Mucosa of descending colon (tissue), 3 donors: ENCODE data around the gene RHD. TPM values are rescaled to one million over a fixed set of nuclear protein-coding genes. Genes with fewer than 3 reads are reported as not detected.
"Not testable (repeated sequence)": the region's sequence is repeated elsewhere in the genome, so short reads cannot be mapped to it uniquely, and the experiment has no call there.

Experiments used
- ATAC-seq: fragments of 200-7000 bp; cut with Tn5 transposase; one replicate; pipeline ENCODE4 v1.9.1; 2020; ENCODE audit warnings: mild to moderate bottlenecking, moderate library complexity
- DNase-seq, 3 donors: peaks; one replicate each; pipeline ENCODE4 v3.0.0-alpha.2; 2020
- H3K36me3 ChIP-seq: fragments of 200-600 bp; one replicate; pipeline ENCODE4 v1.8.0; 2021; ENCODE audit warnings: low read depth, mild to moderate bottlenecking
- H3K4me1 ChIP-seq: fragments of 200-600 bp; one replicate; pipeline ENCODE4 v1.8.0; 2021; ENCODE audit warnings: low read depth, mild to moderate bottlenecking
- H3K4me3 ChIP-seq: fragments of 200-600 bp; one replicate; pipeline ENCODE4 v1.8.0; 2021; ENCODE audit warnings: mild to moderate bottlenecking
- H3K9me3 ChIP-seq: fragments of 200-600 bp; one replicate; pipeline ENCODE4 v1.8.0; 2021; ENCODE audit warnings: mild to moderate bottlenecking
- intact Hi-C, 2 donors: fragments of 100-400 bp; cut with DNase I in 1 of 2; cut with micrococcal nuclease in 1 of 2; formaldehyde crosslinking; loops; one replicate each; pipeline versions ENCODE4 v1.11.0 to v1.11.1; 2022; cut with DNase I, micrococcal nuclease
- total RNA-seq, 3 donors: library from RNA; stranded (reverse); fragmentation: NEBNext Ultra II Directional in 2 of 3; extraction: Animal tissue kit (Norgen Biotek cat#: 25700) in 2 of 3; gene quantifications; one replicate each; pipeline versions ENCODE4 v1.2.1 to v1.2.4, GENCODE V29; 2021 to 2023
- donor health status: DM: no; HTN: no; CAD: no; lungs with moderate emphysema.
- donor health status: DM: no; HTN: no; CAD: no.
- donor health status: DM: no; HTN: yes; CAD: no.

The RHD gene
- total RNA-seq, 3 donors from 2014 or later = not detected

DNA sequence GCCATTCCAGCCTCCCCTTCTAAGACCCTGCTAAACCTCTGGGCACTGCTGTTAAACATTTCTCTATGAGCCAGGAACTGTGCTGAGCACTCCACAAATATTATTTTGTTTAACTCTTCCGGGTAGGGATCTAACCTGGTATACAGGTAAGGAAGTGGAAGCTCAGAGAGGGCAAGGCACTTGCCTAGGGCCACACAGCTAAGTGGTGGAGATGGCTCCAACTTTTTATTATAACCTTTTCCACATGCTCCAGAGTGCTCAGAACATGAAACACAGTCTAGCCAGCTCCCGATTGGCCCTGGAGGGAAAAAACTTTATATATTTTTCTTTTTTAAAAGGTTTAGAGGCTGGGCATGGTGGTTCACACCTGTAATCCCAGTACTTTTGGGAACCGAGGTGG is 13.6 kb downstream of the RHD start:
- ATAC-seq, intact Hi-C loops, H3K4me3 ChIP-seq, H3K4me1 ChIP-seq, H3K36me3 ChIP-seq, DNase-seq, H3K9me3 ChIP-seq: not testable (repeated sequence)

- H3K9me3 ChIP-seq, H3K36me3 ChIP-seq, H3K4me3 ChIP-seq, intact Hi-C loops, DNase-seq, H3K4me1 ChIP-seq, ATAC-seq: not testable (repeated sequence)
These were observed 14.9 kb downstream of the RHD start for GRCh38 chr1:25287164-25287563.

- H3K4me1 ChIP-seq, DNase-seq, intact Hi-C loops, H3K36me3 ChIP-seq, ATAC-seq, H3K9me3 ChIP-seq, H3K4me3 ChIP-seq: not testable (repeated sequence)
These were observed 16.3 kb downstream of the RHD start for GRCh38 chr1:25288573-25289101.

DNA sequence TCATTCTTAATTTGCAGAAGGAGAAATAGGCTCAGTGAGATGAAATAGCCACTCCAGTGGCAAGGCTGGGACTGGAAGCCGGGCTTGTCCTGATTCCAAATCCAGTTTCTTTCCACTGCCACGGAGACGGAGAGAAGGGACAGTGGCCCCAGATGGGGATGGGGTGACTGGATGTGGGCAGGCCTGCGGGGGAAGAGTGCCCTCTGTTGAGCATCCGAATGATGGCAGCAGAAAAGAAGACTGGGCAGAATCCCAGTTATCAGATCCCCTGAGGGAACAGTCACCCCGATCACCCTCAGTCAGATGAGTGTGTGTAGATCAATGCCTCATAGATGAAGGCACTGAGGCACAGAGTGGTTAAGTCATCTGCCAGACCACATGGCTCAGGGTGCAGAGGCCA is 17.7 kb downstream of the RHD start:
- H3K36me3 ChIP-seq, DNase-seq, H3K4me3 ChIP-seq, H3K9me3 ChIP-seq, intact Hi-C loops, H3K4me1 ChIP-seq: not testable (repeated sequence)
- ATAC-seq = peak; percentile 58

GRCh38 chr1:25293426-25293825 is 21.1 kb downstream of the RHD start:
- H3K9me3 ChIP-seq, intact Hi-C loops, ATAC-seq, H3K4me1 ChIP-seq, H3K36me3 ChIP-seq, H3K4me3 ChIP-seq, DNase-seq: not testable (repeated sequence)

- H3K36me3 ChIP-seq, DNase-seq, H3K9me3 ChIP-seq, intact Hi-C loops, ATAC-seq, H3K4me3 ChIP-seq, H3K4me1 ChIP-seq: not testable (repeated sequence)
These were observed 22.8 kb downstream of the RHD start for GRCh38 chr1:25294889-25295826.

- H3K9me3 ChIP-seq, DNase-seq, ATAC-seq, H3K36me3 ChIP-seq, intact Hi-C loops, H3K4me1 ChIP-seq, H3K4me3 ChIP-seq: not testable (repeated sequence)
These were observed 24.2 kb downstream of the RHD start for GRCh38 chr1:25296501-25296900.

- H3K4me1 ChIP-seq, H3K9me3 ChIP-seq, H3K4me3 ChIP-seq, ATAC-seq, DNase-seq, intact Hi-C loops, H3K36me3 ChIP-seq: not testable (repeated sequence)
These were observed 28.4 kb downstream of the RHD start for GRCh38 chr1:25300729-25301128.

DNA sequence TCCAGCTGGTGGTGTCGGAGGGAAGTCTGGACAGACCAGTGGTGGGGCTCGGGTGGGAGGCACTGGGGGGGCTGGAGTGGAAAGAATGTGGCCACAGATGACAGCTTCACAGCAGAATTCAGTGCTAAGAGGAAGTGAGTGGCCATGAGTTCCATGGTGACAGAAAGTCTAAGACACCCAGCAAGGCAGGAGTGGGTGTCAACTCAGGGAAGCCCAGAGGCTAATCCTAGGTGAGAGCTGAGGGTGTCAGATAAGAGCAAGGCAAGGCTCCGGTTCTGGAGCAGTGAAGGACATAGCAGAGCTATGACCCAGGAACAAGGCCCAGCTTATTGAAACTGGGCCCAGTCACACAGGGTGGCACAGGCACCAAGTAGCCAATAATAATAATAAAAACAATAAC is 30.0 kb downstream of the RHD start:
- ATAC-seq, H3K4me3 ChIP-seq, H3K4me1 ChIP-seq, DNase-seq, H3K36me3 ChIP-seq, intact Hi-C loops, H3K9me3 ChIP-seq: not testable (repeated sequence)

DNA sequence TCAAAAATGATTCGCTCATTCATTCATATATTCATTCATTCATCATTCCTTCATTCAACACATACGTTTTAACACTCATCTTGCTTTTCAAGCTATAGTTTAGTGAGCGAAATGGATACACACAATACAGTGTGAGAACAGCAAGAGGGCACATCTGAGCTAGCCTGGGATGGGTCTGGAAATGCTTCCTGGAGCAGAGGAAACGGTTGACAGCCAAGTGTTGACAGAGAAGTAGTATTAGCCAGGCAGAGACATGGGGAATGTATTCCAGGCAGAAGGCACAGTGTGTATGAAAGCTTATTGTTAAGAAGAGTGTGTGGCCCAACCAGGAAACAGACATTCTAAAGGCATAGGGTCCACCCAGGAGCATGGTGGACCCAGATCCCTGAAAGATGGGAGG is 32.6 kb downstream of the RHD start:
- intact Hi-C loops, ATAC-seq, H3K9me3 ChIP-seq, H3K4me3 ChIP-seq, DNase-seq, H3K36me3 ChIP-seq, H3K4me1 ChIP-seq: not testable (repeated sequence)

DNA sequence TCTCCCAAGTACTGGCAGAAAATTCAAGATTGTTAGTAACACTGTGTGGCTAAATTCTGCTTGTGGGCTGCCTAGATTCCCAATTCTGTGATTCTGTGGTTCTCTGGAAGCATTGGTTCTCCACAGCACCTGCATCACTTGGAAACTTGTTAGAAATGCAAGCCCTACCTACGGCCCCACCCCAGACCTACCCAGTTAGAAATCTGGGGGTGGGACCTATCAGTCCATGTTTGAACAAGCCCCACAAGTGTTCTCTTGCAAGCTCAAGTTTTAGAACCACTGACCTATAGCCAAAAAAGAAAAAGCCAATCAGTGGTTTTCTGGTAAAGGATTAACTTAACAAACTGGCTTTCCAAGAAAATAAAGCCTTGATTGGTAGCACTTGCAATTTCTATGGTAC is 35.9 kb downstream of the RHD start:
- DNase-seq, H3K36me3 ChIP-seq, H3K9me3 ChIP-seq, ATAC-seq, H3K4me1 ChIP-seq, H3K4me3 ChIP-seq, intact Hi-C loops: not testable (repeated sequence)

- H3K9me3 ChIP-seq, intact Hi-C loops, DNase-seq, H3K36me3 ChIP-seq, ATAC-seq, H3K4me1 ChIP-seq, H3K4me3 ChIP-seq: not testable (repeated sequence)
These were observed 36.8 kb downstream of the RHD start for GRCh38 chr1:25309085-25309484.

- DNase-seq, H3K9me3 ChIP-seq, H3K4me3 ChIP-seq, H3K36me3 ChIP-seq, H3K4me1 ChIP-seq, intact Hi-C loops, ATAC-seq: not testable (repeated sequence)
These were observed 37.2 kb downstream of the RHD start for GRCh38 chr1:25309486-25309885.

DNA sequence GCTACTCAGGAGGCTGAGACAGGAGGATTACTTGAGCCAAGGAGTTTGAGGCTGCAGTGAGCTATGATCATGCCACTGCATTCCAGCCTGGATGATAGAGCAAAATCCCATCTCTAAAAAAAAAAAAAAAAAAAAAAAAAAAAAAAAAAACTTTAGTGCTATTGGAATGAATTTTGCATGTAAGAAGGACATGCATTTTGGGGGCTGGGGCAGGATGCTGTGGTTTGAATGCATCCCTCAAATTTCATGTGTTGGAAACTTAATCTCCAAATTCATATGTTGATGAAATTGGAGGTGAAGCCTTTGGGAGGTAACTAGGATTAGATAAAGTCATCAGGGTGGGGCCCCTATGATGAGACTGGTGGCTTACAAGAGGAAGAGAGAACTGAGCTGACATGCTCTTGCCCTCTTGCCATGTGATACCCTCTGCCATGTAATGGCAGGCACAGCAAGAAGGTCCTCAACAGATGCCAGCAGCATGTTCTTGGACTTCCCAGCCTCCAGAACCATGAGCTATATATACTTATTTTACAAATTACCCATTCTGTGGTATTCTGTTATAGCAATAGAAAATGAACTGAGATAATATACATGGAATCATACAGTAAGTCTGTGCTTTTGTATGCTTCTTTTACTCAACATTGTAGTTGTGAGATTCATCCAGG is 40.6 kb downstream of the RHD start:
- H3K4me3 ChIP-seq, DNase-seq, intact Hi-C loops, H3K9me3 ChIP-seq, H3K36me3 ChIP-seq, H3K4me1 ChIP-seq, ATAC-seq: not testable (repeated sequence)
